ENCODE data around the gene SLC9A9.

- TF ChIP-seq CTCF (IDR thresholded peaks at IDR 0.05; ENCODE audit: low read length) (no peak), EZH2phosphoT487 (IDR thresholded peaks at IDR 0.05; ENCODE audit: low read length) (no peak), EZH2 (optimal IDR thresholded peaks at IDR 0.05; ENCODE audit: low read depth, low read length) (no peak)
Observed at GRCh38 chr3:143843587-143843986, 4.7 kb downstream of the SLC9A9 start.
